ENCODE data around the gene MAPK7. TPM values are rescaled to one million over a fixed set of nuclear protein-coding genes. Genes with fewer than 3 reads are reported as not detected.

The MAPK7 gene
- total and polyA plus RNA-seq, 2 of the 4 experiments (the other 2 are of a cell fraction): 9.7 to 25.4 TPM

DNA sequence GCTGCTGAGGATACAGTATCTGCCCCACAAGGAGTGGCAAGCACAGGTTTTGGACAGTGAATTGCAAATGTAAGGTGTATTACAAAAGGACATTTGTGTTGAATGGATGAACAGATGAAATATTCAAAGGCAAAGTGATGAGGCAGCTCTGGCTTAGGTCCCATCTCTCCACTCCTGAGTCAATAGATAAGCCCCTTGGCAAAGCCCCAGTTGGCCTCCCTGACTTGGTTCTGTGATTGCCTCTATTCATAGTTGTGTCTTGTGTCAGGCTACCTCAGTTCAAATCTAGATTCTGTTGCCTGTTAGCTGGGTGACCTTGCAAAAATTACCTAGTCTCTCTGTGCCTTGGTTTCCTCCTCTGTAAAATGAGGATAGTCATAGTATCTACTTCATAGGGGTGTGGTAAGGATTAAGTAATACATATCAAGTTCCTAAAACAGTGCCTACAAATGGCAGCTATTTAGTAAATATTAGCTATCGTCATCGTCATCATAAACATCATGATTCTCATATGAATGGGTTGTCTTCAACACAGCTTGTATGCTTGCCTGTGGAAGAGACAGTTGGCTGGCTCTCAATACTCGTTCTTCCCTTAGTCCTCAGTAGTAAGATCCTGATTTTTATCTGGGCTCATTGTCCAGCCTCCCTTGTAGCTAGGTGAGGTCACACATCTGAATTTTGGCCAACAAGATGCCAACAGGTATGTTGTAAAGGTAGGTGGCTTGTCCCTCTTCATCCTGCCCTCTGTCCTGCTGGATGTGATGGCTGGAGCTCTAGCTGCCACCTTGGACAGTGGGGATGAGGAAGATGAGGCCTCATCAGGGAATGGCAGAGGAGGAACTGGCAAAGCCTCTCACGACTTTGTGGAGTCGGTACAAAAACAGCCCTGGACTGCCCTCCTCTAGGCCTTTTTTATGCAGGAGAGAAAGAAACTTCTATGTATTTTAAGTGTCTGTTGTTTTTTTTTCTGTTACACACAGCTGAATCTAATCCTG, 10.8 kb downstream of the MAPK7 start (continued):
- TF ChIP-seq, protein P1, sequence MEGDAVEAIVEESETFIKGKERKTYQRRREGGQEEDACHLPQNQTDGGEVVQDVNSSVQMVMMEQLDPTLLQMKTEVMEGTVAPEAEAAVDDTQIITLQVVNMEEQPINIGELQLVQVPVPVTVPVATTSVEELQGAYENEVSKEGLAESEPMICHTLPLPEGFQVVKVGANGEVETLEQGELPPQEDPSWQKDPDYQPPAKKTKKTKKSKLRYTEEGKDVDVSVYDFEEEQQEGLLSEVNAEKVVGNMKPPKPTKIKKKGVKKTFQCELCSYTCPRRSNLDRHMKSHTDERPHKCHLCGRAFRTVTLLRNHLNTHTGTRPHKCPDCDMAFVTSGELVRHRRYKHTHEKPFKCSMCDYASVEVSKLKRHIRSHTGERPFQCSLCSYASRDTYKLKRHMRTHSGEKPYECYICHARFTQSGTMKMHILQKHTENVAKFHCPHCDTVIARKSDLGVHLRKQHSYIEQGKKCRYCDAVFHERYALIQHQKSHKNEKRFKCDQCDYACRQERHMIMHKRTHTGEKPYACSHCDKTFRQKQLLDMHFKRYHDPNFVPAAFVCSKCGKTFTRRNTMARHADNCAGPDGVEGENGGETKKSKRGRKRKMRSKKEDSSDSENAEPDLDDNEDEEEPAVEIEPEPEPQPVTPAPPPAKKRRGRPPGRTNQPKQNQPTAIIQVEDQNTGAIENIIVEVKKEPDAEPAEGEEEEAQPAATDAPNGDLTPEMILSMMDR (conservative IDR thresholded peaks at IDR 0.05; ENCODE audit: low read depth, low read length): no peak
- no peak for TF ChIP-seq SMC3 (IDR thresholded peaks at IDR 0.05; ENCODE audit: low read depth, low read length)

Data from IMR-90 (cell line).